HuH-7.5 (cell line): ENCODE measurements around the gene ZNF625.
"Not testable (repeated sequence)": the region's sequence is repeated elsewhere in the genome, so short reads cannot be mapped to it uniquely, and the experiment has no call there.

Experiments
- DNase-seq: peaks from one replicate; pipeline ENCODE4 v3.0.0; 2011; ENCODE audit warnings: low spot score

The ZNF625 gene

DNA sequence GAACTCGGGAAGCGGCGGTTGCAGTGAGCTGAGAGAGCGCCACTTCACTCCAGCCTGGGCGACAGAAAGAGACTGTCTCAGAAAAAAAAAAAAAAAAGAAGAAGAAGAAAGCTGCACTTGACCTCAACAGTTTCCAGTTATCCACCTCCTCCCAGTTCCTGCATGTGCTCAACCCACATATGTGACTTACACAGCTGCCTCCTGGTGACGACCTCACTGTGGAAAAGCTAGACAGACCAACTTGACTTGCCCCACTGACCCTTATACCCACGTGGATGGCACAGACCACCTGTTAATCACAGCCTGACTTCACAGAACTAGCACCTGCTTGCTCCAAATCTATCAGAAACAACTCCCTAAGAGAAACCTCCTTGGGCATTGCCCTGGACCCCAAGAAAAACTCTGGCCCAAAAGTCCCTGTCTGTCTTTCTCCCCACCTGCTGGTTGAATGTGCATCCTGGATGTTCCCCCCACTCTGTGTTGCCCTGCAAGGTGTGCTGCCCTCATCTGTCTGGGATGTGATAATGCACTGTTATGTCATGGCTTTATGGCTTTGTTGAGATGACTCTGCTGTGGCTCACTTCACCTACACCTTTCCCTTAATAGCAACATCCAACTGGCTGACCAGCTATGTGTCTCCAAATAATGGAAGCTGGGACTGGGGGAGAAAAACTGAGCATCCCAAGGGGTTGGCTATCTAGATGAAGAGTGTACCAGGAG, 19.2 kb downstream of the ZNF625 start:
- DNase-seq: no peak

DNA sequence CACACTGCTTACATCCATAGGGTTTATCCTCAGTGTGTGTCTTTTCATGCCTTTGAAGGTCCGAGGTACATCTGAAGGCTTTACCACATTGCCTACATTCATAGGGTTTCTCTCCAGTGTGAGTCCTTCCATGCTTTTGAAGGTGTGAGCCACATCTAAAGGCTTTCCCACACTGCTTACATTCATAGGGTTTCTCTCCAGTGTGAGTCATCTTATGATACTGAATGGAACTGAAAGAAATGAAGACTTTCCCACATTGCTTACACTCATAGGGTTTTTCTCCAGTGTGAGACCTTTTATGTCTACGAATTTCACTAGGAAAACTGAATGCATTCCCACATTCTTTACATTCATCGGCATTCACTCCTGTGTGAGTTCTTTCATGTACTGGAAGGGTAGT, 23.5 kb downstream of the ZNF625 start:
- DNase-seq: no peak

DNA sequence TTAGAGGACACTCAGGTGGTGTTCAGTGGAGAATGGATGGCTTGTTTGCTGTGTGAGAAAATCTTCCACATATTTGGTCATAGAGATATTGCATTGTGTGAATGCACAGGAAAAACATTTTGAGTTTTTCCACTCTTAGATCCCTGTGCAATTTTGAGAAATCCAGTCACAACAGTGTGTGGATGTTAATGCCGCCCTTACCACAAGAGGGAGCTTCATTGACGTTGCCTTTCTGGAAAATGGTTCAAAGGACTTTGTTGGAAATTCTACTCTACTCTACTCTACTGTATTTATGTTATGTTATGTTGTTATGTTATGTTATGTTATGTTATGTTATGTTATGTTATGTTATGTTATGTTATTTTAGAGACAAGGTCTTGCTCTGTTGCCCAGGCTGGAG, 29.8 kb downstream of the ZNF625 start:
- peak; percentile 22 for DNase-seq

DNA sequence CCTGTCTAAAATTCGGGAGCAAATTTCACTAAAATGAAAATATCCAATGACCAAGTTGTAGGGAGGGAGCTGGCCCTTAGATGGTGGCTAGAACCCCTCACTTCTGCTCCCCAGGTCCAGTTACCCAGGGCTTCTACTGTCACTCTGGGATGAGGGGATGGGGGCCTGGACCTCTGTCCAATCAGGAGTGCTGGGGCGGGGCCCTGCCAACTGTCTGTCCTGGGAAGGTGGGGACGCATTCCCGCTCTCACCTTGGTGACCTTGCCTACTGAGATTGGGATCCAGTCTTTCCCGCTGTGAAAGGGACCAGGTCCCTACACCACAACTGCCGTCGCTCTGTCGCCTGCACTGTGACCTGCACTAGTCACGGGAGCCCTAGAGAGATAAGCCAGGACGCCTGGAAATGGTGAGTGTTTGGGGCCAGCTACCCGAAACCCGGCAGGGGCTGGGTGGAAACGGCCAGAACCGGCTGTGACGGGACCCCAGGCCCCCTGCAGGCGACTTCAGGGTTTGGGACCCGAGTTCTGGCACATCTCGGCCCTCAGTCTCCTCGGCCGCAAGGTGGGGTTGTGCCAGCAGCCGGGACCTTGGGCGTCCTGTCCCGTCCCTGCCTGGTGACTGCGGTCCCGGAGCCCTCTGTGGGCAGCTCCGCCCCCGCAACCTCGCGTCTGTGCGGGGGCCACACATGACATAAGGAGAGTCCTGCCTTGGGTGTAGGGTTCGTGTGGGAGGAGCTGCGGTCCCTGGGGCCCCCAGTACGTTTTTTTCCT, 39.1 kb downstream of the ZNF625 start:
- DNase-seq: no peak

DNA sequence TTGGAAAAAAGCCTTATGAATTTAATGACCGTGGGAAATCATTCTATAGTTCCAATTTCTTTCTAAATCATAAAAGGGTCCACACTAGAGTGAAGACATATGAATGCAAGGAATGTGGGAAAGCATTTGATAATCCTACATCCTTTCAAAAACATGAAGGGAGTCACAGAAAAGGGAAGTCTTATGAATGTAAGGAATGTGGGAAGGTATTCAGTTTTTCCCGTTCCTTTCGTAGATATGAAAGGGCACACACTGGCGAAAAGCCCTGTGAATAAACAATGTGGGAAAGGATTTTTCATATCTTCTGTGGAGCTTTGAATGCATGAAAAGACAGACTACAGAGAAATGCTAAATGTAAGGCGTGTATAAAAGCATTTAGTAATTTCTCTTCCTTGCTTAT, 43.4 kb downstream of the ZNF625 start:
- no peak for DNase-seq

DNA sequence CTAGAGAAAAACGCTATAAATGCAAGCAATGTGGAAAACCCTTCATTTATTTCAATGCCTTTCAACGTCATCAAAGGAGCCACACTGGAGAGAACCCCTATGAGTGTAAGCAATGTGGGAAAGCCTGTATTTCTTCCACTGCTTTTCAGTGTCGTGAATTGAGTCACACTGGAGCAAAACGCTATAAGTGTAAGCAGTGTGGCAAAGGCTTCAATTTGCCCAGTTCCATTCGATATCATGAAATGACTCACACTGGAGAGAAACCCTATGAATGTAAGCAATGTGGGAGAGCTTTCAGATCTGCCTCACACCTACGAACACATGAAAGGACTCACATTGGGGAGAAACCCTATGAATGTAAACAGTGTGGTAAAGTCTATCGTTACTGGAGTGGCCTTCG, 43.8 kb downstream of the ZNF625 start:
- no peak for DNase-seq

DNA sequence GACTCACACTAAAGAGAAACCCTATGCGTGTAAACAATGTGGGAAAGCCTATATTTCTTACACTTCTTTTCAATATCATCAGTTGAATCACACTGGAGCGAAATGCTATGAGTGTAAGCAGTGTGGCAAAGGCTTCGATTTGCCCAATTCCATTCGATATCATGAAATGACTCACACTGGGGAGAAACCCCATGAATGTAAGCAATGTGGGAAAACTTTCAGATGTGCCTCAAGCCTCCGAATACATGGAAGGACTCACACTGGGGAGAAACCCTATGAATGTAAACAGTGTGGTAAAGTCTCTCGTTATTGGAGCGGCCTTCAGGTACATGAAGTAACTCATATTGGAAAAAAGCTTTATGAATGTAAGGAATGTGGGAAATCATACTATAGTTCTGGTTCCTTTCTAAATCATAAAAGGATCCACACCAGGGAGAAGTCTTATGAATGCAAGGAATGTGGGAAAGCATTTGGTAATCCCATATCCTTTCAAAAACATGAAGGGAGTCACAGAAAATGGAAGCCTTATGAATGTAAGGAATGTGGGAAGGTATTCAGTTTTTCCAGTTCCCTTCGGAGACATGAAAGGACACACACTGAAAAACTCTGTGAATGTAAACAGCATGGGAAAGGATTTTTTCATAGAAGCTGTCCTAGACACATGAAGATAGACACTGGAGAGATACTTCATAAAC, 44.4 kb downstream of the ZNF625 start:
- DNase-seq: no peak

DNA sequence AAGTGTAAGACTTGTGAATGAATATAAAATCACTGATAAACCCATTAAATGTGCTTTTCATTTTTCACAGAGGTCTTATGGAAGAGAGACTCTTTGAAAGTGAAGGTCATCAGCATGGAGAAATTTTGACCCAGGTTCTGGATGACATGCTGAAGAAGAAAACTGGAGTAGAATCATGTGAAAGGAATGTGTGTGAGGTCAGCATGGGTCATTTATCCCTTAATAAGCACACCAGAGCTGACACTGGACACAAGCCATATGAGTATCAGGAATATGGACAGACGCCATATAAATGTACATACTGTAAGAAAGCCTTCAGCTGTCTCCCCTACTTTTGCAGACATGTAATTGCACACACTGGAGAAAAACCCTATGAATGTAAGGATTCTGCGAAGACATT, 45.4 kb downstream of the ZNF625 start:
- DNase-seq: no peak

DNA sequence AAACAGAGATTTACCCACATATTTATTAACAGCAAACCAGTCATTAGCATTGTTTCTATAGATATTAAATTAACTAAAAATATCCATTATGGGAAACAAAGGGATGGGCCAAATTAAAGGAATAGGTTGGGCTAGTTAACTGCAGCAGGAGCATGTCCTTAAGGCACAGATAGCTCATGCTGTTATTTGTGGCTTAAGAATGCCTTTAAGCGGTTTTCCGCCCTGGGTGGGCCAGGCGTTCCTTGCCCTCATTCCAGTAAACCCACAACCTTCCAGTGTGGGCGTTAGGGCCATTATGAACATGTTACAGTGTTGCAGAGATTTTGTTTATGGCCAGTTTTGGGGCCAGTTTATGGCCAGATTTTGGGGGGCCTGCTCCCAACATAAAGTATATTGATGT, 52.6 kb downstream of the ZNF625 start:
- DNase-seq: not testable (repeated sequence)

DNA sequence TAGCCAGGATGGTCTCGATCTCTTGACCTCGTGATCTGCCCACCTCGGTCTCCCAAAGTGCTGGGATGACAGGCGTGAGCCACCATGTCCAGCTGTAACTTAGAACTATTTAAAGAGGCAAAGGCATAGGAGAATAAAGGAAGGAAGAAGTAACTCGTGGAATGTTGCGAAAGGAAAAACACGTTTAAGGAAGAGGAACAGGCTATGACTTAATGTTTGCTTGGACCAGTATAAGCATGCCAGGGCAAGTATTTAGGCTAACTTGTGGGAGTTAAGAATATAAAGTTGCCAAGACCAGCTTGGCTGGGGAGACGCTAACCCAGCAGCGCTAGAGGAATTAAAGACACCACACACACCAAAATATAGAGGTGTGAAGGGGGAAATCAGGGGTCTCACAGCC, 58.5 kb downstream of the ZNF625 start:
- no peak for DNase-seq

DNA sequence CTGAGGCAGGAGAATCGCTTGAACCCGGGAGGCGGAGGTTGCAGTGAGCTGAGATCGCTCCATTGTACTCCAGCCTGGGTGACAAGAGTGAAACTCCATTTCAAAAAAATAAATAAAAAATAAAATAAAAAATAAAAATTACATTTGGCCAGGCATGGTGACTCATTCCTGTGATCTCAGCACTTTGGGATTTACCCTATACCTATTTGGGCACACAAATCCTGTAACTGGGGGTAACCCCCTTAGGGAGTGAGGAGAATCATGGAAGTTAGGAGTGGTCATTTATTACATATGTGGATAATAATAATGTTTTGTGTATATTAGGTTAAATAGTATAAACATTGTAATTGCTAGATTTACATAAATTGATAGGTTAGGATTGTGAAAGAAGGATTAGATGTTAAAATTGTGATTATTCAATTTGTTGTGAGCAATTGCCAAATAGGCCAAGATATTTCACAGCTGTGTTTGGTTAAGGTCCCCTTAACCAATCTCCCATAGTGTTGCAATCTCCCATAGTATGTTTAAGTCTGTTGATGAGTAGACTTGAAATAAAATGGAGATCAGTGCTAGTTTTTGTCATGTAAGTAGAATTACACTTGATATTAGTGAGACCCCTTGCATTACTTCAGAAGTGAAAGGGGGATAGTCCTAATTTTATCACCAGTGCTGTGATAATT, 61.3 kb downstream of the ZNF625 start:
- DNase-seq: no peak
